Astrocyte (in vitro differentiated cells and primary cell): ENCODE data around the gene MAP1B. TPM values are rescaled to one million over a fixed set of nuclear protein-coding genes. Genes with fewer than 3 reads are reported as not detected.

Experiments used
- DNase-seq: peaks from one replicate; pipeline ENCODE4 v3.0.0-alpha.2; 2010; ENCODE audit warnings: low read depth
- FAIRE-seq: peaks from 2 replicates; lab custom pipeline; 2011; peaks lifted over from hg19 to GRCh38; lab: Jason Lieb, UNC
- H2AFZ ChIP-seq: 2 replicates; pipeline ENCODE4 v1.6.0; 2012; ENCODE audit warnings: low read depth, low read length, inconsistent platforms
- H3K27ac ChIP-seq: 2 replicates; pipeline ENCODE4 v1.5.1; 2011; ENCODE audit warnings: low read depth, low read length, inconsistent platforms
- H3K27me3 ChIP-seq: 2 replicates; pipeline ENCODE4 v1.6.0; 2011; ENCODE audit warnings: low read length, inconsistent platforms; ENCODE audit not compliant: insufficient read depth
- H3K36me3 ChIP-seq: 2 replicates; pipeline ENCODE4 v1.5.1; 2011; ENCODE audit warnings: low read length, inconsistent platforms; ENCODE audit not compliant: insufficient read depth
- H3K4me1 ChIP-seq: 2 replicates; pipeline ENCODE4 v1.5.1; 2011; ENCODE audit warnings: low read length, inconsistent platforms; ENCODE audit not compliant: insufficient read depth
- H3K4me2 ChIP-seq: 2 replicates; pipeline ENCODE4 v1.6.0; 2012; ENCODE audit warnings: low read length, inconsistent platforms
- H3K4me3 ChIP-seq: 2 replicates; pipeline ENCODE4 v1.5.1; 2011; ENCODE audit warnings: low read depth, mild to moderate bottlenecking, low read length, inconsistent platforms; ENCODE audit not compliant: insufficient read depth
- H3K79me2 ChIP-seq: 2 replicates; pipeline ENCODE4 v1.6.0; 2012; ENCODE audit warnings: mild to moderate bottlenecking, low read length, inconsistent platforms; ENCODE audit not compliant: insufficient read depth
- H3K9ac ChIP-seq: 2 replicates; pipeline ENCODE4 v1.6.0; 2012; ENCODE audit warnings: mild to moderate bottlenecking, low read length, inconsistent platforms
- H3K9me3 ChIP-seq: 2 replicates; pipeline ENCODE4 v1.5.1; 2012; ENCODE audit warnings: low read depth, mild to moderate bottlenecking, low read length, inconsistent platforms; ENCODE audit not compliant: insufficient read depth
- H4K20me1 ChIP-seq: 2 replicates; pipeline ENCODE4 v1.6.0; 2012; ENCODE audit warnings: low read length, inconsistent platforms; ENCODE audit not compliant: insufficient read depth
- H3K27ac Mint-ChIP-seq: one replicate; pipeline ENCODE4 v1.8.0; 2021; ENCODE audit warnings: mild to moderate bottlenecking, mixed read lengths; ENCODE audit not compliant: unreplicated experiment
- H3K27me3 Mint-ChIP-seq: one replicate; pipeline ENCODE4 v1.8.0; 2021; ENCODE audit warnings: low read depth, mixed read lengths; ENCODE audit not compliant: unreplicated experiment
- H3K36me3 Mint-ChIP-seq: one replicate; pipeline ENCODE4 v1.8.0; 2021; ENCODE audit warnings: low read depth, mixed read lengths; ENCODE audit not compliant: unreplicated experiment
- H3K4me1 Mint-ChIP-seq: one replicate; pipeline ENCODE4 v1.8.0; 2021; ENCODE audit warnings: low read depth, mixed read lengths; ENCODE audit not compliant: unreplicated experiment
- H3K4me3 Mint-ChIP-seq: one replicate; pipeline ENCODE4 v1.8.0; 2021; ENCODE audit warnings: mild to moderate bottlenecking, moderate library complexity, mixed read lengths; ENCODE audit not compliant: unreplicated experiment
- H3K9me3 Mint-ChIP-seq: one replicate; pipeline ENCODE4 v1.8.0; 2021; ENCODE audit warnings: mild to moderate bottlenecking, mixed read lengths; ENCODE audit not compliant: unreplicated experiment
- CTCF ChIP-seq: IDR thresholded peaks from 2 replicates; pipeline ENCODE4 v1.5.1; 2011; ENCODE audit warnings: low read depth, mild to moderate bottlenecking, inconsistent platforms, low read length, moderate library complexity; ENCODE audit not compliant: insufficient read depth
- EZH2 ChIP-seq: IDR thresholded peaks from 2 replicates; pipeline ENCODE4 v1.6.1; 2012; ENCODE audit warnings: mild to moderate bottlenecking, low read length, inconsistent platforms; ENCODE audit not compliant: insufficient read depth
- total RNA-seq: library from RNA; stranded (reverse); gene quantifications from 2 replicates; pipeline ENCODE4 v1.2.1, GENCODE V29; 2021

The MAP1B gene
- total RNA-seq, 1 donor from 2014 or later = 476 TPM

DNA sequence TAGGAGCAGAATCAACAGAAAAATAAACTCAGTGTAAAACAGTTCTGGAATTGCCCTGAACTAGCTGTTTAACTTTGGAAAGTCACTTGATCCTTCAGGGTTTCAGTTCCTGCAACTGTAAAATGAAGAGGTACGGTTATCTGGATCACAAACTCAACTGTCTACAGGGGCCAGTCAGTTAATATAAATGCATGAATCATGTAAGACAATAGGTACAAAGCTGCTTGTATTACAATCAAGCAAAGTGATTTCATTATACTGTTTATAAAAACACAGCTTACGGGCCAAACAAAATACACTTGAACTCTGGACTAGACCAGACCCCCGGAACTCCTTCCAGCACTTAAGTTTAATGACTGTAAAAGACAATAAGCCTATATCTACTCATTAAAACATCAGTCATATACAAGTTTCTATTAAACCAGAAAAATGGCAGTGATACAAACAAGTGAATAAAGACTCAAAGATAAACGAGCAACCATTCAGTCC, 139.7 kb downstream of the MAP1B start:
- peak overlapping the region; percentile 16 for H3K9ac ChIP-seq
- H3K9me3 ChIP-seq = no peaks in the 10 kb centered on the region
- peaks cover 2% of the 10 kb centered on the region for H3K36me3 Mint-ChIP-seq
- peaks cover 15% of the 10 kb centered on the region for H3K79me2 ChIP-seq
- peaks cover 54% of the 10 kb centered on the region for H3K4me1 ChIP-seq
- no peaks in the 10 kb centered on the region for H3K36me3 ChIP-seq
- peak overlapping the region; percentile 78 for H3K27ac ChIP-seq
- no peak overlapping the region for H3K4me3 ChIP-seq
- H3K4me3 Mint-ChIP-seq = no peak overlapping the region
- H3K9me3 Mint-ChIP-seq = no peaks in the 10 kb centered on the region
- H3K4me2 ChIP-seq = peak overlapping the region; percentile 63
- TF ChIP-seq CTCF (no peak), EZH2 (no peak)
- no peaks in the 10 kb centered on the region for H4K20me1 ChIP-seq
- DNase-seq (peak; percentile 74), FAIRE-seq (peak; percentile 74)
- H3K4me1 Mint-ChIP-seq = peaks cover 57% of the 10 kb centered on the region
- H3K27me3 ChIP-seq = no peaks in the 10 kb centered on the region
- peak overlapping the region; percentile 34 for H3K27ac Mint-ChIP-seq
- H3K27me3 Mint-ChIP-seq = no peaks in the 10 kb centered on the region
- H2AFZ ChIP-seq = no peak overlapping the region

DNA sequence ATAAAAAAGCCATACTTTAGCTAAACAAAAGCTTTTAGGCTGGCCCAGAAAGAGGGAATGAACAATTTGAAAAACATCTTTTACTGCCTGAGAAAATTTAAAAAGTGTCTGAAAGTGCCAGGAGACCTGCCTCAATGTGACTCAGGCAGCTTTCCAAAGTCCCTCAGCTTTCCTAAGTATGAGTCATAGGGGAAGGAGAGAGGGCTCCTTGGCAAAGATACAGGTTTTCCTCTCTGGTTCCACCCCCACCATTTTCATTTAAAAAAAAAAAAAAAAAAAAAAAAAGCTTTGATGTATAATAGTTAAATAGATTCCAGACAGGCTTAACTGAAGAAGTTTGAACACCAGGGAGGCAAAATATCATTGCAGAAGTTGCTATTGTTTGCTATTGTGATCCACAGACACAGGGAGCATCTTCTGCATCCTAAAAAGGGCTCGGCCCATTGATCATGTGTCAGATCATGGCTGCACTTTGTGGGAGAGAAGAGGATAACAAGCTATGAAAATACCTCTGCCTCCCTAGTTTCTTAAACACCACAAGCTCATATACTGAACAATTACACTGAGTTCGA, 141.2 kb downstream of the MAP1B start:
- H3K27me3 ChIP-seq = no peaks in the 10 kb centered on the region
- no peak for FAIRE-seq
- peak; percentile 86 for DNase-seq
- H3K4me1 ChIP-seq = peaks cover 50% of the 10 kb centered on the region
- H3K27me3 Mint-ChIP-seq = no peaks in the 10 kb centered on the region
- H3K9ac ChIP-seq = peak overlapping the region; percentile 50
- no peaks in the 10 kb centered on the region for H3K9me3 ChIP-seq
- peaks cover 60% of the 10 kb centered on the region for H3K4me1 Mint-ChIP-seq
- no peaks in the 10 kb centered on the region for H4K20me1 ChIP-seq
- H3K4me3 Mint-ChIP-seq = no peak overlapping the region
- H3K9me3 Mint-ChIP-seq = no peaks in the 10 kb centered on the region
- H3K27ac Mint-ChIP-seq = peak overlapping the region; percentile 85
- peaks cover 13% of the 10 kb centered on the region for H3K79me2 ChIP-seq
- TF ChIP-seq CTCF (no peak), EZH2 (no peak)
- H3K36me3 Mint-ChIP-seq = no peaks in the 10 kb centered on the region
- peak overlapping the region; percentile 74 for H3K4me2 ChIP-seq
- no peak overlapping the region for H2AFZ ChIP-seq
- H3K27ac ChIP-seq = peak overlapping the region; percentile 78
- peak overlapping the region; percentile 0 for H3K4me3 ChIP-seq
- H3K36me3 ChIP-seq = no peaks in the 10 kb centered on the region

DNA sequence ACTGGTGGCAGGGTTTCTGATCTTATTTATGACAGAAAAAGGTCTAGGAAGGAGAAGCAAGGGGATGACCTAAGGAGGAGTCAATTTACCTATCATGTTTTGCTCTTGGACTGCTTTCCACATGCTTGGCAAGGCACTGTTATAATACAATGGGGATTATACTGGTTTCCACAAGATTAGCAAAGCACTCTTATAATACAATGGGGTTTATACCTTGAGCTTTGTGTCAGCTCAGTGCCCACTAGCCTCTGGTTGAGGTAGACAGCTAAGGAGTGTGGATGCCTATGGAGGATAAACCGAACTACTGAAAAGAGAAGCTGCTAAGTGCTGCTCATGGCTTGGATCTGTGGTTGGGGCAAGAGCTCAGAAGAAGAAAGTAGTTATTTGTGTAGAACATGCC, 144.1 kb downstream of the MAP1B start:
- H3K36me3 ChIP-seq = no peaks in the 10 kb centered on the region
- H3K4me1 Mint-ChIP-seq = peaks cover 36% of the 10 kb centered on the region
- H3K79me2 ChIP-seq = peaks cover 13% of the 10 kb centered on the region
- H3K4me1 ChIP-seq = peaks cover 36% of the 10 kb centered on the region
- no peak overlapping the region for H2AFZ ChIP-seq
- H3K27me3 Mint-ChIP-seq = no peaks in the 10 kb centered on the region
- no peak overlapping the region for H3K27ac Mint-ChIP-seq
- H3K4me3 ChIP-seq = no peak overlapping the region
- H3K4me3 Mint-ChIP-seq = no peak overlapping the region
- H4K20me1 ChIP-seq = no peaks in the 10 kb centered on the region
- H3K27me3 ChIP-seq = no peaks in the 10 kb centered on the region
- FAIRE-seq (no peak), DNase-seq (no peak)
- H3K27ac ChIP-seq = no peak overlapping the region
- H3K36me3 Mint-ChIP-seq = no peaks in the 10 kb centered on the region
- no peaks in the 10 kb centered on the region for H3K9me3 Mint-ChIP-seq
- no peak overlapping the region for H3K4me2 ChIP-seq
- no peaks in the 10 kb centered on the region for H3K9me3 ChIP-seq
- no peak overlapping the region for H3K9ac ChIP-seq
- TF ChIP-seq EZH2 (no peak), CTCF (no peak)
